OCI-LY7 (cell line): Measurements from ENCODE around the gene PPP3CA. TPM values are rescaled to one million over a fixed set of nuclear protein-coding genes. Genes with fewer than 3 reads are reported as not detected.

ENCODE experiments used
- BruUV-seq: library from RNA; stranded (reverse); fragments of 400-500 nt; replicated peaks from 2 replicates; lab custom pipeline; 2021; lab: Mats Ljungman, UMichigan
- CTCF ChIA-PET: fragments of 300-600 bp; sonication (Branson Sonifier 250); formaldehyde crosslinking; loops from one replicate; lab custom pipeline; 2022; ENCODE audit warnings: antibody characterized with exemption; ENCODE audit not compliant: unreplicated experiment; lab: Charles Lee
- POLR2A ChIA-PET: fragments of 300-600 bp; sonication (Branson Sonifier 250); formaldehyde crosslinking; loops from one replicate; lab custom pipeline; 2022; ENCODE audit warnings: antibody characterized with exemption; lab: Charles Lee
- DNase-seq: peaks from one replicate; pipeline ENCODE4 v3.0.0-alpha.2; 2015; ENCODE audit warnings: low spot score
- H2AFZ ChIP-seq: fragments of 200-600 bp; sonication (generic), shearing (Covaris generic); 2 replicates; pipeline ENCODE4 v1.6.1; 2014; ENCODE audit warnings: mild to moderate bottlenecking, antibody characterized with exemption, low read length, moderate library complexity
- H3K27ac ChIP-seq: fragments of 200-600 bp; sonication (generic); 2 replicates; pipeline ENCODE4 v1.5.1; 2014; ENCODE audit warnings: mixed run types, low read depth, mild to moderate bottlenecking, moderate library complexity, low read length, inconsistent platforms; ENCODE audit not compliant: poor library complexity, severe bottlenecking
- H3K36me3 ChIP-seq: fragments of 200-600 bp; sonication (generic); 2 replicates; pipeline ENCODE4 v1.6.1; 2014; ENCODE audit warnings: mild to moderate bottlenecking, antibody characterized with exemption, low read length, moderate library complexity, mixed read lengths; ENCODE audit not compliant: insufficient read depth
- H3K4me1 ChIP-seq: fragments of 200-600 bp; sonication (generic); 2 replicates; pipeline ENCODE4 v1.5.1; 2014; ENCODE audit warnings: mild to moderate bottlenecking, low read length; ENCODE audit not compliant: insufficient read depth, poor library complexity, severe bottlenecking
- H3K4me2 ChIP-seq: fragments of 200-600 bp; sonication (generic); 2 replicates; pipeline ENCODE4 v1.6.1; 2014; ENCODE audit warnings: mild to moderate bottlenecking, low read length
- H3K4me3 ChIP-seq: fragments of 200-600 bp; sonication (generic); 2 replicates; pipeline ENCODE4 v1.5.1; 2014; ENCODE audit warnings: mild to moderate bottlenecking, low read depth, low read length; ENCODE audit not compliant: poor library complexity, severe bottlenecking
- H3K79me2 ChIP-seq: fragments of 200-600 bp; sonication (generic); 2 replicates; pipeline ENCODE4 v1.6.1; 2016; ENCODE audit warnings: low read depth, mild to moderate bottlenecking, low read length, moderate library complexity, mixed read lengths; ENCODE audit not compliant: insufficient read depth
- H3K9me2 ChIP-seq: fragments of 200-600 bp; sonication (generic); 2 replicates; pipeline ENCODE4 v1.6.1; 2016; ENCODE audit warnings: mild to moderate bottlenecking, low read length, mixed read lengths; ENCODE audit not compliant: insufficient read depth
- H3K9me3 ChIP-seq: fragments of 200-600 bp; sonication (generic); 2 replicates; pipeline ENCODE4 v1.6.1; 2014; ENCODE audit warnings: mild to moderate bottlenecking, mixed run types, low read length, mixed read lengths
- H4K20me1 ChIP-seq: fragments of 200-600 bp; sonication (generic); 2 replicates; pipeline ENCODE4 v1.6.1; 2014; ENCODE audit warnings: mild to moderate bottlenecking, antibody characterized with exemption, low read length, moderate library complexity, mixed read lengths; ENCODE audit not compliant: insufficient read depth
- CTCF ChIP-seq: fragments of 200-600 bp; sonication (generic); conservative IDR thresholded peaks from 2 replicates; pipeline ENCODE4 v1.5.1; 2014; ENCODE audit warnings: mild to moderate bottlenecking, antibody characterized with exemption, low read length, moderate library complexity, mixed read lengths
- EZH2phosphoT487 ChIP-seq: fragments of 200-600 bp; sonication (generic); IDR thresholded peaks from 2 replicates; pipeline ENCODE4 v1.6.1; 2018; ENCODE audit warnings: low read depth, borderline replicate concordance, mild to moderate bottlenecking, mixed run types, antibody characterized with exemption, low read length, moderate library complexity, mixed read lengths
- intact Hi-C: fragments of 100-400 bp; cut with micrococcal nuclease; formaldehyde crosslinking; loops from one replicate; pipeline ENCODE4 v1.10.0; 2022; ENCODE audit not compliant: unreplicated experiment
- total RNA-seq, 2 experiments: library from RNA; depleted of rRNA in 1 of 2; stranded (reverse); fragments of >200 nt in 1 of 2; shearing (Covaris generic) in 1 of 2; gene quantifications; 2 replicates each; pipeline ENCODE4 v1.2.3, GENCODE V29; 2014 to 2022

Gene PPP3CA
- total RNA-seq, 2 experiments from 2014 or later: 9.2 to 13.6 TPM

GRCh38 chr4:101201421-101201820, 145.9 kb downstream of the PPP3CA start:
- Histone ChIP-seq H3K4me3 (no peak overlapping the region), H3K9me2 (no peaks in the 10 kb centered on the region), H3K36me3 (no peaks in the 10 kb centered on the region), H3K4me2 (no peak overlapping the region), H4K20me1 (peaks cover 8% of the 10 kb centered on the region), H2AFZ (no peak overlapping the region), H3K9me3 (no peaks in the 10 kb centered on the region), H3K79me2 (no peaks in the 10 kb centered on the region), H3K27ac (no peak overlapping the region), H3K4me1 (no peaks in the 10 kb centered on the region)
- CTCF ChIA-PET: no interaction called here
- no peak for DNase-seq
- TF ChIP-seq CTCF (no peak), EZH2phosphoT487 (no peak)
- intact Hi-C loops: no loop called here
- no TSS peak for BruUV-seq
- POLR2A ChIA-PET: interaction anchor here (0.5 to 1.3 kb wide), 3 partner anchors 22 to 442 kb away, joined by 3 read pairs; no protein-coding TSS in a partner anchor

GRCh38 chr4:101200561-101200960, 146.8 kb downstream of the PPP3CA start:
- H2AFZ ChIP-seq: no peak overlapping the region
- ChIA-PET CTCF (no interaction called here), POLR2A (interaction anchor here (0.5 kb wide), 1 partner anchor 443 kb away, joined by 3 read pairs; no protein-coding TSS in a partner anchor)
- H3K79me2 ChIP-seq: no peaks in the 10 kb centered on the region
- intact Hi-C loops: no loop called here
- no peak for DNase-seq
- H3K4me3 ChIP-seq: no peak overlapping the region
- no peaks in the 10 kb centered on the region for H3K4me1 ChIP-seq
- no peak overlapping the region for H3K4me2 ChIP-seq
- TF ChIP-seq CTCF (no peak), EZH2phosphoT487 (no peak)
- H4K20me1 ChIP-seq: peaks cover 8% of the 10 kb centered on the region
- BruUV-seq: no TSS peak
- no peaks in the 10 kb centered on the region for H3K36me3 ChIP-seq
- no peak overlapping the region for H3K27ac ChIP-seq
- H3K9me3 ChIP-seq: no peaks in the 10 kb centered on the region
- H3K9me2 ChIP-seq: no peaks in the 10 kb centered on the region

GRCh38 chr4:101199507-101200285, 147.6 kb downstream of the PPP3CA start:
- Histone ChIP-seq H3K27ac (no peak overlapping the region), H3K79me2 (no peaks in the 10 kb centered on the region), H3K4me1 (no peaks in the 10 kb centered on the region), H3K9me2 (no peaks in the 10 kb centered on the region), H4K20me1 (peaks cover 8% of the 10 kb centered on the region), H3K4me3 (no peak overlapping the region), H3K4me2 (no peak overlapping the region), H2AFZ (no peak overlapping the region), H3K9me3 (no peaks in the 10 kb centered on the region), H3K36me3 (no peaks in the 10 kb centered on the region)
- TF ChIP-seq CTCF (no peak), EZH2phosphoT487 (no peak)
- BruUV-seq: no TSS peak
- POLR2A ChIA-PET: no interaction called here
- intact Hi-C loops: no loop called here
- no peak for DNase-seq
- CTCF ChIA-PET: no interaction called here
